Epithelial cell of umbilical artery (primary cell): ENCODE results near the gene NADK. TPM values are rescaled to one million over a fixed set of nuclear protein-coding genes. Genes with fewer than 3 reads are reported as not detected.

ENCODE experiments used
- total RNA-seq: library from RNA; depleted of rRNA; stranded (reverse); fragments of >200 nt; gene quantifications from 2 replicates; pipeline ENCODE4 v1.2.3, GENCODE V29; 2014

NADK gene
- 36.1 and 54.7 TPM in 2 replicates for total RNA-seq

GRCh38 chr1:1777950-1778662 is at the start of gene NADK:
Gene NADK (minus strand): TSS chr1:1778470. CDS start chr1:1765406, 13,064 bp downstream.

GRCh38 chr1:1724035-1724864 is 54.0 kb downstream of the NADK start, which contains the start of gene CDK11A:
Gene CDK11A (minus strand): TSS chr1:1724357. CDS start chr1:1722818, 1,539 bp downstream.

Other genes with a start within 250 kb of the NADK start
- 2.9 and 4.1 TPM in 2 replicates for gene TMEM240, start 237.8 kb downstream of the NADK start, total RNA-seq
- 67.0 and 82.2 TPM in 2 replicates for gene SSU72, start 203.6 kb downstream of the NADK start, total RNA-seq
- gene FNDC10, start 178.3 kb downstream of the NADK start, total RNA-seq: 0.15 and 0.65 TPM in 2 replicates
- gene MIB2, start 163.0 kb downstream of the NADK start, total RNA-seq: 27.6 and 54.3 TPM in 2 replicates
- 0.61 and 0.97 TPM in 2 replicates for gene MMP23B, start 146.3 kb downstream of the NADK start, total RNA-seq
- 6.7 and 8.8 TPM in 2 replicates for gene CDK11B, start 119.5 kb downstream of the NADK start, total RNA-seq
- gene SLC35E2B, start 85.7 kb downstream of the NADK start, total RNA-seq: 16.6 and 17.9 TPM in 2 replicates
- gene CDK11A, start 54.1 kb downstream of the NADK start, total RNA-seq: 12.7 and 14.1 TPM in 2 replicates
- 68.2 and 72.8 TPM in 2 replicates for gene GNB1, start 112.6 kb upstream of the NADK start, total RNA-seq
- not detected in 2 replicates for gene CALML6, start 136.8 kb upstream of the NADK start, total RNA-seq
- gene TMEM52, start 140.8 kb upstream of the NADK start, total RNA-seq: not detected in 2 replicates
- gene CFAP74, start 225.3 kb upstream of the NADK start, total RNA-seq: not detected in 2 replicates
- gene GABRD, start 240.9 kb upstream of the NADK start, total RNA-seq: not detected in 2 replicates